GM18909 (cell line): ENCODE results near the gene C18orf32.
"Not testable (repeated sequence)": the region's sequence is repeated elsewhere in the genome, so short reads cannot be mapped to it uniquely, and the experiment has no call there.

Experiments used
- ATAC-seq: cut with Tn5 transposase; IDR thresholded peaks from one replicate; pipeline ENCODE4 v1.9.1; 2021; ENCODE audit warnings: mild to moderate bottlenecking; ENCODE audit not compliant: unreplicated experiment, poor library complexity

Gene C18orf32

GRCh38 chr18:49486953-49487710, at the start of gene C18orf32:
Gene C18orf32 (minus strand): TSS chr18:49487234. CDS start chr18:49483748, 3,486 bp downstream.
- ATAC-seq: peak; percentile 98

GRCh38 chr18:49534846-49535601, 48.0 kb upstream of the C18orf32 start:
- ATAC-seq: no peak

DNA sequence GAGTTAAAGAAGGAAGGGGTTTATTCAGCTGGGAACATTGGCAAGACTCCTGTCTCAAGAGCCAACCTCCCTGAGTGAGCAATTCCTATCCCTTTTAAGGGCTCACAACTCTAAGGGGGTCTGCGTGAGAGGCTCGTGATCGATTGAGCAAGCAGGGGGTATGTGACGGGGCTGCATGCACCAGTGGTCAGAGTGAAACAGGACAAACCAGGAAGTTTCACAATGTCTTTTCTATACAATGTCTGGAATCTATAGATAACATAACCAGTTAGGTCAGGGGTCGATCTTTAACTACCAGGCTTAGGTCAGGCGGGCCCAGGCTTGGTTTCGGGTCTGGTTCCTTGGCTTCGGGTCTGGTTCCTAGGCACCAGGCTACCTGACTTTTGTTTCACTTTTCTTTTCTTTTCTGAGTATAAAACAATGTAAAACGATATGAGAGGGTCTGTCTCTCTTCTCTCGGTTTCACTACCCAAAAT, 44.7 kb upstream of the C18orf32 start:
- ATAC-seq: no peak

DNA sequence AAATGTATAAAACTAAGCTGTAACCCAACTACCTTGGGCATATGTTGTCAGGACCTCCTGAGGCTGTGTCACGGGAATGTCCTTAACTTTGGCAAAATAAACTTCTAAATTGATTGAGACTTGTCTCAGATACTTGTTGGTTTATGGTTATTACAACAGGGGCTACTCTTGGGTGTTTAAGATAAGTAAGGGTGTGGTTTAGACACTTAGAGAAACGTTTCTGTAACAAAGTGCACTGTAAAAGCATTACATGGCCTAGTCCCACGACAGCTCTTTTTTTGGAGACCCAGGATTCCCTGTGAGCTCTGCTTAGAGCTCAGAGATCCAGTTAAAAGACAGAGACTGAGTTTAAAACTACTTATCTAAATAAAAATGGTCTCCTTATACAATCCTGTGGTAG, 42.6 kb upstream of the C18orf32 start:
- ATAC-seq: no peak

DNA sequence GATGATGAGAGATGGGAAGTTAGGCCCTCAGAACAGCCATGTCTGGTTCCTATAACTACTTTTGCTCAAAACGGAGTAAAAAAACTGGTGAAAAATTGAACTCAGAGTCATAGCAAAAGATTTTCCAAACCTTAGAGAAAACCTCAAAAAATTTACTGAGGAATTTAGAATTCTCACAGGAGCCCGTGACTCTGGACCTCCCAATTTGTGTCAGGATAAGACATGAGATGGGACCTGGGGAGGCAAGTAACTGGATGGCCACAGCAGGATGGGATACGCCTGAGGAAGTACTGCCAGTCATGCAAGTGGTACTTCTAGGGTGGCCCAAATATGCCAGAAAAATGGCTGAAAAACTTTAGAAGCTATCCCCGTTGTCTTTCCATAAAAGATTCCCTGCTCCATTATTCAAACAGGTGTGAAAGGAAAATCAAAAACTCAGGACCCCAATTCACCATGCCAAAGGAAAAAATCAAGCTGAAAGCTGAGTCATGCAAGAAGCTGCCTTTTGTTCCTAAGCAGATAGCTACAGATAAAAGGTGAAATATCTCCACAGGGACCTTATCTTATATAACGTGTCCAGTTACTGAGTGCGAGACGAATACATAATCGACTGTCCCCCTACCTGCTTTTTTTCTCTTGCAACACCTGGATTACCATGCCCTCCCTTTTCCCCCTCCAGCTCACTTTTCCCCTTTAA, 40.7 kb upstream of the C18orf32 start:
- ATAC-seq: no peak

DNA sequence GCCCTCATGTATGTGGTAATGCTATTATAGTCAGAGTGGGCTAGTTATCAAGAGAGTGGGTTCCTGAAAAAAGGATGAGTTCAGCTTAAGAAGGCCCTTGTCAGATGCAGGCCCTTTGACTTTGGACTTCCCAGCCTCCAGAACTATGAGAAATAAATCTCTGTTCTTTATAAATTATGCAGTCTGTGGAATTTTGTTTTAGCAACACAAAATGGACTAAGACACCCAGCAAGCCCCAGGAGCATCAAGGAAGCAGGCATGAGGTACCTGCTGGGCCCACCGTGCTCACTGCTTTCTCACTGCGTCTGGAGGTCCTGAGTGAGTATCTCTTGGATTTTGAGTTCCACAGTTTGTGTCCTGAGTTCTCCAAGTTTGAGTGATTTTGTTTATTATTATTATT, 38.9 kb upstream of the C18orf32 start:
- ATAC-seq: no peak

DNA sequence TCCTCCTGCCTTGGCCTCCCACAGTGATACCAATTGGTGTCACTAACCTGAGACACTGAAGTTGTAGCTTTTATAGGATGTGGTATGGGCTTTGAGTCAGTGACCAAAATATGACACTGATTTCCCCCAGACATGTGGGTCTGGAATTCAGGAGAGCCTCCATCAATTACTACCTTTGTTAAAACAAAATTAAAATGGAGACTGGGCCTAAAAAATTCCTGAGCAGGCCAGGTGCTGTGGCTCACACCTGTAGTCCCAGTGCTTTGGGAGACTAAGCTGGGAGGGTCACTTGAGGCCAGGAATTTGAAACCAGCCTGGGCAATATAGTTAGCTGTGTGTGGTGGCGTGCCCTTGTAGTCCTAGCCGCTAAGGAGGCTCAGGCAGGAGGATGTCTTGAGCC, 37.9 kb upstream of the C18orf32 start:
- ATAC-seq: no peak

- no peak for ATAC-seq
Measured at GRCh38 chr18:49524349-49524748, 37.3 kb upstream of the C18orf32 start.

GRCh38 chr18:49523580-49524093, 36.6 kb upstream of the C18orf32 start:
- not testable (repeated sequence) for ATAC-seq

GRCh38 chr18:49521216-49521835, 34.3 kb upstream of the C18orf32 start:
- ATAC-seq: no peak

GRCh38 chr18:49520661-49521145, 33.7 kb upstream of the C18orf32 start:
- ATAC-seq: no peak

DNA sequence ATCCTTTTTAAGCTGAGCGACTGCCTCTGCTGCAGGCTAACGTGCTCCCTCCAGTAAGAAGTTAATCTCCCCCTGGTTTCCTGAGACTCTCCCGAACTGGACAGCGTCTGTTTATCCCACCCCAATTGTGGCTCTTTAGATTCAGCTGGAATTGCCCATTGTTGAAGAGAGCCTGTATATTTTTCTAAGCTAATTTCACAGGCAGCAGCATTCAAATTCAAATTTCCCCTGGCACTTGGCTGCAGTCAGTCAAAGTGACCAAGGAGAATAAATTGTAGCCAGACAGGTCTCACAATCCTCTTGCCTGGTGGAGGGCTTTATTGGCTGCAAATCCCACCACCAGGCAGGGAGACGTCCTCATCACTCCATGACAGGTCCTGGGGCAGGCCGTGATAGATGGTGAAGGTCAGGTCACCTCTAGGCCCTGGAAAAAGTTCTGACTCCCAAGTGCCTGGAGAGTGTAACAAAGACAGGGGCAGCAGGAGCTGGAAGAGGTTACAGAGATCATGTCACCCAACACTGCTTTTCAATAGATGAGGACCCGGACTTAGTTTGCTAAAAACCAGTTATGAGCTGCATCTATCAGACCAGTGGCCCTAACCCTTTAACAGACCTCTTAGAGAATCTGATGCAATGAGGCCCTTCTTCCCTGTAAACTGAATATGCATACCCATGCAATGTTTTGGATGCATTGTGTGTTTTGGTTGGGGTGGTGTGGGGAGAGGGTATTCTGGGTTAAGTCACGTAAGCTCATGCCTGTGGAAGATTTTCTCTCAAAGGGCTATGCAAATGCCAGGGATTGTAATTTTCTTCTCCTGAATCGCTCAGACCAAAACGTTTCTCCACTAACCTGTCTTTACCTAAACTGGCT, 32.3 kb upstream of the C18orf32 start:
- ATAC-seq: no peak

- no peak for ATAC-seq
Measured at GRCh38 chr18:49517483-49517882, 30.4 kb upstream of the C18orf32 start.

- ATAC-seq: no peak
Measured at GRCh38 chr18:49515516-49515915, 28.5 kb upstream of the C18orf32 start.

DNA sequence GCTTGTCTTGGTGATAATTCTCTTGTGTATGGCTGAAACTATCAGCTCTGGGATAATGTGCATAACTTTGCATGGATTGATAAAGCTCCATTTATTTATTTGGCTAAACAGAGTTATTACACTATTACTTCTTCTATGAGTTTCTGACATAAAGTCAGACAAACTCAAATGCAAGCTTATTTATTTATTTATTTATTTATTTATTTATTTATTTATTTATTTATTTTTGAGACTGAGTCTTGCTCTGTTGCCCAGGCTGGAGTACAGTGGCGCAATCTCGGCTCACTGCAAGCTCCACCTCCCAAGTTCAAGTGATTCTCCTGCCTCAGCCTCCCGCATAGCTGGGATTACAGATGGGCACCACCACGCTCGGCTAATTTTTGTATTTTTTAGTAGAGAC, 28.0 kb upstream of the C18orf32 start:
- not testable (repeated sequence) for ATAC-seq

- no peak for ATAC-seq
Measured at GRCh38 chr18:49514577-49514976, 27.5 kb upstream of the C18orf32 start.

GRCh38 chr18:49512876-49513275, 25.8 kb upstream of the C18orf32 start:
- ATAC-seq: not testable (repeated sequence)

DNA sequence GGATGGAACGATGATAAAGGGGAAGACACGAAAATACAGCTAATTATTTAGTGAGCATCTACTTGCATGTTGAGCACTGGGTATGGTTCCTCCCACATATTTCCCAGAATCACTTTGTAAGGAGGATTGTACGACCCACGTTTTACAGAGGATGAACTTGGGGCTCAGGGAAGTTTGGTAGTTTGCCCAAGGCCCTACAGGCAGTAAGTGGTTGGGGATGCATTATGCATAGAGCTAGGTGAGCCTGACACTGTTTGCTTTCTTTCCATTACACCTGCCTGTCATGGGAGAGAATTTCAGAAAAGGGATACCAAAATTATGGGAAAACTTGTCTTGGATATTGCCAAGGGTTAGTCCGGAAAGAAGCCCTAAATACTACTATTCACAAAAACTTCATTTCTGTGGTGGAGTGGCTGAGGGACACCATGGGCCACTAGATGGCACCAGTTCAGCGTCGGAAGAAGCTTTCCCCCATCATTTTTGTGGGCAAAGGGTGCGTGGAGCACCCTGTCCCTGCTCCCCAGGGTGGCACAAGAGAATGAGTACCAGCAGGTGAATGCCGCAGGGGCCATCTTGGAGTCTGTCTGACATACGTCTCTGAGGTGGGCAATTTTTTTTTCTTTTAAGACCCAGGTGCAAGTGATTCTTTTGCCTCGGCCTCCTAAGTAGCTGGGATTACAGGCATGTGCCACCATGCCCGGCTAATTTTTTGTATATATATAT, 23.5 kb upstream of the C18orf32 start:
- no peak for ATAC-seq

DNA sequence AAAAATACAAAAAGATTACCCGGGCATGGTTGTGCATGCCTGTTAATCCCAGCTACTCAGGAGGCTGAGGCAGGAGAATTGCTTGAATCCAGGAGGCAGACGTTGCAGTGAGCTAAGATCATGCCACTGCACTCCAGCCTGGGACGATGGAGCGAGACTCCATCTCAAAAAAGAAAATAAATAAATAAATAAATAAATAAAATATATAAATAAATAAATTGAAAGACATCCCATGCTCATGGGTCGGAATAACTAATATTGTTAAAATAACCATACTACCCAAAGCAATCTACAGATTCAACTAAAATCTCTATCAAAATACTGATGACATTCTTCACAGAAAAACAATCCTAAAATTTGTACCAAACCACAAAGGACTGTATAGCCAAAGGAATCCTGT, 19.4 kb upstream of the C18orf32 start:
- ATAC-seq: not testable (repeated sequence)
